GM21825 (cell line): ENCODE data around the gene UCK1.

ENCODE experiments used
- ATAC-seq: cut with Tn5 transposase; IDR thresholded peaks from one replicate; pipeline ENCODE4 v1.9.1; 2021; ENCODE audit warnings: mild to moderate bottlenecking, moderate library complexity; ENCODE audit not compliant: unreplicated experiment

UCK1 gene

DNA sequence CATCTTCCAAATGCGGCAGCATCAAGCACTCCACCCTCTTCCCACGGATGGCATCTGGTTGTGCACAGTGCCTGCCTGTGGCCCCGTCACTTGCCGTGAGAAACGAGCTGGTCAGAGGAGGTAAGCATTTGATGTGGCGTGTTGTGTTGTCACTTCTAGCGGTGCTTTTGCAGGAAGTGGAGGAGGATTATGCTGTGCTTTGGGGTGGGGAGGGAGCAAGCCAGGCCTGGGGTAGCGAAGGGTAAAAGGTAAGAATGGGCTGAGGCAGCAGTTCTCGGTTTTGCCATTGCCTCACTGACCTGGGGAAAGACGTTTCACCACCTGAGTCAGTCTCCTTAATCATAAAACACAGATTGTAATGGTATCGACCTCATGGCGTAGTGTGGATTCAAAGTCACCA lies 30.7 kb downstream of the UCK1 start:
- ATAC-seq = no peak

DNA sequence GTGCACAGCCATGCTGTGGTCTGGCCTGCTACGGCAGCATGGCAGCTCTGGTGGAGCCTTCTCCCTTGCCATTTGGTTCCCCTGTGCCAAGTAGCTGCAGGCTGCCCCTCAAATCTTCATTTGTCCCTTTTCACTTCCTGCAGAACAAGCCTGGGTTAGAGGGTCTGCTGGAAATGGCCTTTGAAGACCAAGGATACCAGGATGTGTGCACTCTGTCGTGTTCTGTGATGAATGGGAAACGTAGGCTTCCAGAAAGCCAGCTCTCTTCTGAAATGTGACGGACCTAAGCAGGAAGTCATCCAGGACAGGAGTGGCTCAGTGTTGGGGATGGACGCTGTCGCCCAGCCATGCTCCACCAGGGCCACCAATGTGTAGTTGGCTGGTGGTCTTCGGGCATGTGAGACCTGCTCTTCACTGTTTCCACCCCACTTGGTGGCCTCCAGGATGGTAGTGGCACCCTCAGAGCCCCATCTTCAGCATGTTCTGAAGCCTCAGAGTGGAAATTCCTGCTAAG lies 31.8 kb downstream of the UCK1 start:
- no peak for ATAC-seq

- ATAC-seq = no peak
These were observed 34.1 kb downstream of the UCK1 start for GRCh38 chr9:131496844-131497405.

- no peak for ATAC-seq
These were observed 35.3 kb downstream of the UCK1 start for GRCh38 chr9:131495785-131496184.

DNA sequence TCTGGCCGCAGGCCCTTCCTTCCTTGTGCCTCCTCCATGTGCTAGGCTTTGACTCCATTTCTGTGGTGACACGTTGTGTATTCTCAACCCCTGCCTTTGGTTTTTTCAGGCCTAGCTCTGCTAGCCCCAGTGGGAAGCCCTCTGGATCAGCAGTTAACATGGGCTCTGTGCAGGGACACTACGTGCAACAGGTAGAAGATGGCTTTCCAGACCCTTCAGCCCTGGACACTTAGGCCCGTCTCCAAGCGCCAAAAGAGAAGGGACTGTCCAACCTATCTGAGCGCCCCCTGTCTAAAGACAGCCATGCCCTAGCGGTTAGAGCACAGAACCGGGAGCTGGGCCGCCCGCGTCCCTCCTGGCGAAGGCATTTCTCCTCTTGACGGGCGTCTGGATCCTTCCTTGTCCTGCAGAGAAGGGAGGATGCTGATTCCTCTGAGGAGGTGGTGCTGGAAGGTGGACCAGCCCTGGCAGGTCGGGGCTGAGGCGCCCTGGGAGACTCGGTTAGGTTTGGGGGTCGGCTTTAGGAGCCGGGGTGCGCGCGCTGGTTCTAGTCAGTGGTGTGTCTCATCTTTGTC lies 36.7 kb downstream of the UCK1 start:
- no peak for ATAC-seq

DNA sequence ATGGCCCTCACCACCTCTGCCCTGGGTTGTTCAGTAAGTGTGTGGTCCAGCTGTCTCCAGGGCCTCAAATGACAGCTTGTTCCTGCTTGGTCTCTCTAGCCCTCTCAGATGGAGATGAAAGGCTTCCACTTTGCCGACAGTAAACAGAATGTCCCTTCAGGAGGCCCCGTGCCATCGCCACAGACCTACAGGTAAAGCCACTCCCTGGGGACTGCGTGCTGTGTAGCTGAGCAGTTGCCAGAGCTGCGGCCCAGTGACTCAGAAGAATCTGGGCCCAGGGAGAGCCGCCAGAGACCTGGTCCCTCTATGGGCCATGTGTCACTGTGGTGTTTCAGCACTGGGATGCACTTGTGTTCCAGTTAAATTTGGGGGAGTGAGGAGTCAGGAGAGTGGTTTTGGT lies 39.0 kb downstream of the UCK1 start:
- ATAC-seq = no peak

DNA sequence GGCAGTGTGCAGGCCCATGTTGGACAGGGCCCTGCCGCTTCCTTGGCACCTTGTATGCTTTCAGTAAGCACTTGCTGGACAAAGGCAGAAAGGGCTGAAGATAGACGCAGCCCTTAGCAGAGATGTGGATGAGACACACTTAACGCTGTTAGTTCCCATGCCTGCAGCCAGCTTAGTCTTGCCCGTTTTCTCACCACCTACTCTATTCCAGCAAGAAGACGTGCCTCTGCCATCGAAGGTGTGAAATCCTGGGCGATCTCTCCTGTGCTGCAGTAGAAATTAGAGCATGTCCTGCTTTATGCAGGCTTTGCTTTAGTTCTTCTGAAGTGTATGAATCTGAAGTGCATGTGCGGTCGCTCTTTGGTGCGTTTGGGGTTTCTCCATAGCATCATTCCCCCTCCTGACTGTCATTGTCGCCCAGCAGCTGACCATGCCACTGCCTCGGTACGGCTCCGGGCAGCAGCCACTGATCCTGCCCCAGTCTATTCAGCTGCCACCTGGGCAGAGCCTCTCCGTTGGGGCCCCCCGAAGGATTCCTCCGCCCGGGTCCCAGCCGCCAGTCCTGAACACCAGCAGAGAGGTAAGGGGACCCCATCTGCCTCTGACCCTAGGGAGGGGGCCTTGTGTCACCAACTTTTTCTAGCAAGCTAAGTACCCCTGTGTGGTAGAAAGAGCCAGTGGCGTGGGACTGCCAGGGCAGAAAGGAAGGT lies 39.9 kb downstream of the UCK1 start:
- ATAC-seq = no peak

GRCh38 chr9:131490514-131490913 lies 40.5 kb downstream of the UCK1 start:
- ATAC-seq = no peak

DNA sequence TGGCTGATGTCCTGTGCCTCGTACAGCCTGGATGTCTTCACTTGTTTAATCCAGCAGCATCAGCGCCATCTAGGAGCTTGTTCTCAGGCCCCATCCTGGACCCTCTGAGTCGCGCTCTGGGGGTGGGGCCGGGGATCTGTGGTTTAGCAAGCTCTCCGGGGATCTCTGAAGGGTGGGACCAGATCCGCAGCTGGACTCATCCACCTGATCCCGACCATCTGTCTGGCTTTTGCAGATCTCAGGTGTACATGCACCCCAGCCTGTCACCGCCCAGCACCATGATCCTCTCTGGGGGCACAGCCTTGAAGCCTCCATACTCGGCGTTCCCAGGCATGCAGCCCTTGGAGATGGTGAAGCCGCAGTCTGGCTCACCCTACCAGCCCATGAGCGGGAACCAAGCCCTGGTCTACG lies 43.4 kb downstream of the UCK1 start:
- no peak for ATAC-seq

- ATAC-seq = no peak
These were observed 44.1 kb downstream of the UCK1 start for GRCh38 chr9:131487001-131487400.

- no peak for ATAC-seq
These were observed 45.2 kb downstream of the UCK1 start for GRCh38 chr9:131485728-131486422.

DNA sequence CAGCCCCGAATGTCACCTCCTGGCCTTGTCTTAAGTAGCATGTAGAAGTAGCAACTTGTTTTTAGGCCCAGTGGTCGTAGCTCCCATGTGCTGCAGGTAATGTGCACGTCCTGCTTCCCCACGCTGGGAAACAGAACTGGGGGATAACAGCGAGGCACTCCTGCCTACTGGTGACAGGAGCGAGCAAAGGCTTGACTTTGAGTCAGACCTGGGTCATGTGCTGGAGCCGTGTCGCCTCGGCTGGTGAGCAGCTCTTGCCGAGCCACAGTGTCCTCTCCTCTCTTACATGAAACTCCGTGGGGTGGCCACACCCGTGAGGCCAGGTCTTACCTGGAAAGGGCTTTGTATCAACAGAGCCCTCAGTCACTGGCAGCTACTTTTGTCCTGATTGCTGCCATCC lies 45.9 kb downstream of the UCK1 start:
- ATAC-seq = no peak

GRCh38 chr9:131484560-131485185 lies 46.4 kb downstream of the UCK1 start:
- no peak for ATAC-seq

GRCh38 chr9:131484051-131484445 lies 47.0 kb downstream of the UCK1 start:
- no peak for ATAC-seq

GRCh38 chr9:131483319-131484050 lies 47.6 kb downstream of the UCK1 start:
- ATAC-seq = no peak

- ATAC-seq = no peak
These were observed 48.6 kb downstream of the UCK1 start for GRCh38 chr9:131482343-131483006.

- no peak for ATAC-seq
These were observed 49.4 kb downstream of the UCK1 start for GRCh38 chr9:131481441-131482342.

DNA sequence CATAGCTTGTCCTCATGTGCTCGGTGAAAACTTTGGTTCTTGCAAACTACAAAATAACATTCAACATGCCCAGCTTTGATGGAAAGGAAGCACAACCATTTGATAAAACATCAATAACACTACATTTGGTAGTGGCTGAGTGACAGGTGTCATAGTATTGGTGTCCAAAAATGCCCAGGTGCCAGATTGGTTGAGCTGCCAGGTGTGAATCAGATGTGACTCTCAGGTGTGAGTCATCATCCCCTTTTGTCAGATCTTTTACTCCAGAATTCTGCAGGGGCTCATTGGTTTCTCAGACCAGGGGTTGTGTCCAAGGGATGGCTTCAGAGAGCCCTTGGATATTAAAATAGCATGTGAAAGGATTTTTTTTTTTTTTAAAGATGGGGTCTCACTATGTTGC lies 50.8 kb downstream of the UCK1 start:
- no peak for ATAC-seq

DNA sequence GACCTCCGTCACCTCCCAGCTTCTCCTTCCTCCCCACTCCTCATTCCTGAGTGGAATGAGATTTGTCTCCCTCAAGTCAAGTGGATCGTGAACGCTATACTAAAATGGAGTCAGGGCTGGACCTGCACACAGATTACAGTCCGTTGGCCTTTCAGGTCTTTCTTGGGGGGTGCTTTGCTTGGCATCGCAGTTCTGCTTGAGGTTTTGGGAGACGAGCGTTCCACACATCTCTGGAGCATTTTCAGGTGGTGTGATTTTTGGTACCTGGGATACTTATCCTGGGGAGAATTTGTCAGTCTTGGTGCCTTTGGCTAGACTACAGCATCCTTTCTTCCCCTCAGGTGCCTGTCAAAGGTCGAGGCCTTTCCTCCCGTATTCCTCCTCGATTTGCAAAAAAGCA lies 52.2 kb downstream of the UCK1 start:
- no peak for ATAC-seq
